GM12873 (cell line): ENCODE results near the gene MIER2.

Experiments
- CTCF ChIP-seq: IDR thresholded peaks from 2 replicates; pipeline ENCODE4 v1.5.1; 2012; ENCODE audit warnings: low read depth, mild to moderate bottlenecking, moderate library complexity, low read length, control low read depth; ENCODE audit not compliant: insufficient read depth; ENCODE audit errors: missing control alignments

Gene MIER2

DNA sequence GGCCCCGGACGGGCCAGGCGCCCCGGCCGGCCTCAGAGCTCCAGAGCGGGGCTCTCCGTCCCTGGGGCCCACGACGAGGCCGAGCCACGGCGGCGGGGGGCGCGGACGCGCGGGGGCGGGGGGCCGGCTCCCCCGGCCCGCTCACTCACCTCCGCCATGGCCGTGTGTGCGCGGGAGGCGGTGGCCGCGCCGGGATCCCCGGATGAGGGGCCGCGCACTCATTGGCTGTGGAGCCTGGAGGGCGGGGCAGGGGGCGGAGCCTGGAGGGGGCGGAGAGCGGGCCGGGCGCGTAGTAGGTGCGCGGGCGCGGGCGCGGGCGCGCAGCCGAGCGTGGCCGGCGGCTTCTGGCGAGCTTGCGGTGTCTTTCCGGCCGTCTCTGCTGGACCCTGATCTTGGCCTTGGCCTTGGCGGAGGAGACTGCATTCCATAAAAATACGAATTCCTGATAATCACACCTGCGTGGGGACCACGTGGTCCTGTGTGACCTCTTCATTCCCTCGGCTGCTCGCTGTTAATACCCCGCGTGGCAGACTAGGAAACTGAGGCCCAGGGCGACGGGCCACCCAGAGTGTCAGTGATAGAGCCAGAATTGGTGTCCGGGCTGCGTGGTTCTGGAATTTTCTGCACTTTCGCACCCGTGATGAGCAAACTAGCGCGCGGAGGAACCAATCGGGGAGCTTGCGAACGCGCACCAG lies at the start of gene MIER2:
MIER2 (minus strand) TSS at position 172 of the 695 bp plus-strand sequence; CDS start at position 158, 14 bp downstream.
- TF ChIP-seq CTCF: no peak

DNA sequence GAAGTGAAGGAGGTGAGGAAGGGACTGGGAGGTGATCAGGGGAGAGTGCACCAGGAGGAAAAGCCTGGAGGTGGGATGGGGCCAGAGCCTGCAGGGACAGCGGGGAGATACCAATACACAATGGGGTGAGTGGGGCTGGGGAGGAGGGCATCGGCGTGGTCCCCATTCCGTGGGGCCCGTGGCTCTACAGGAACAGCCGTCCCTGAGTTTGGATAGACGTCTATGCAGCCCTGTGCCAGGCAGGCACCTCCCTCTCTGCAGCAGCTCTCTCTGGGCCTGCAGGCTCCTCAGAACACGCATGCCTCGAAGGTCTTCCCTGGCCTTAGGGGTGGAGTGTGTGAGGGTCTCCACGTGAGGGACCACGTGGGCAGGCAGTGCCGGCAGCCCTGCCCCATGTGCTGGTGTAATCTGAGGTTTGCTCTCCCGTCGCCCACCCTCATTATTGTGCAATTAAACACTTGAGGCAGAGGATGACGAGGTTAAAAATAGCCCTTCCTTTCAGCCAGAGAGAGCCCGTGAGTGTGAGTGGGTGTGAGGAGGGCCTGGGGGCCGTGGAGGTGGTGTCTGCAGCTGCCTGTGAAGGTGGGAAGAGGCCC lies 47.9 kb upstream of the MIER2 start:
- no peak for TF ChIP-seq CTCF

DNA sequence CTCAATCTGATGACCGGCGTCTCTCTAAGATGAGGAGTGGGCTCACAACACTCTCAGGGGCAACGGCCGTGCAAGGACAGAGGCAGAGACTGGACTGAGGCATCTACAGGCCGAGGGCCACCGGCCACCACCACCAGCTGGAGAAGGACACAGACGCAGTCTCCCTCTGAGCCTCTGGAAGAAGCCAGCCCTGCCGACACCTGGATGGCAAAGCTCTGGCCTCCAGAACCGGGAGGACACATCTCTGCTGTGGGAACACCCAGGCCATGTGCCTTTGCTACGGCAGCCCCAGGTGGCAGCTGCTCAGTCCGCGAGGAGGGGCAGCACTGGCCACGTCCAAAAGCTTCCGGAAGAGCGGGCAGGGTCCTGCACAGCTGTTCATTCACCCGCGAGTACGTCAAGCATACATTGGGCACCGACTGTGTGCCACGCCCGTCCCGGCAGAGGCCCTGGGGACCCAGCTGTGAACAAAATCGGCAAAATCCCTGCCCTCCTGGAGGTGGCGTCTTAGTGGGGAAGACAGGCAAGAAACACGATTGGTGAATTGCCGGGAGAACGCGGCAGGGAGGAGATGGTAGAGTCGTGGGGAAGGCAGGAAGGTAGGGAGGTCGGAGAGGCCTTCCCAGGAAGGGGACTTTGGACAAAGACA lies 47.3 kb upstream of the MIER2 start:
- TF ChIP-seq CTCF: no peak

- TF ChIP-seq CTCF: no peak
Observed at GRCh38 chr19:391207-391557, 46.6 kb upstream of the MIER2 start.

GRCh38 chr19:390386-391206 lies 46.0 kb upstream of the MIER2 start:
- no peak for TF ChIP-seq CTCF

GRCh38 chr19:389935-390289 lies 45.3 kb upstream of the MIER2 start:
- TF ChIP-seq CTCF: no peak
